ENCODE measurements around the gene GAREM1. TPM values are rescaled to one million over a fixed set of nuclear protein-coding genes. Genes with fewer than 3 reads are reported as not detected.
A peak's percentile ranks its signal among the peaks of the same experiment; 100 is the strongest.

Gene GAREM1
- total RNA-seq, 1 experiment from 2014 or later, result 1.8 TPM

DNA sequence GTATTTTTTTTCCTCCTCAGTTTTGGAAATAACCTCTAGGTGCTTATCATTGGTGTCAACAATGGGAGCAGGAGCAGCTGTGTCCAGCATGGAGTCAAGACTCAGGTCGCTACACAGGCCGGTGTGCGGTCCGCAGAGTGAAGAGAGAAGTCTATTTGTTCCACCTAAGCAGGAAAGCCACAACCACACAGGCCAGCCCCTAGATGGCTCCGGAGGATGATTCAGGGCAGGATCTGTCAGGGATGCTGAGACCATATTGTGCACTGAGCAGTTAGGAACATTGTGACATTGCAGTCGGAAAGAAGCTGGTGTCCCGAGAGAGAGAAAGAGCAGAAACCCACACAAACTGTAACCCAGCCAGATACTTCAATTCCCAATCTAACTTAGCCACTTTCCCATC is 136.9 kb downstream of the GAREM1 start:
- Histone ChIP-seq H3K27ac (ENCODE audit: low read length) (no peak overlapping the region), H3K4me2 (ENCODE audit: low read length) (peak overlapping the region; percentile 39; the same call in 1 of the 2 replicates), H3K9me3 (ENCODE audit: low read length) (no peaks in the 10 kb centered on the region), H2AFZ (ENCODE audit: low read length) (no peak overlapping the region), H3K79me2 (ENCODE audit: low read length) (no peaks in the 10 kb centered on the region), H3K9ac (ENCODE audit: low read length) (no peak overlapping the region), H3K27me3 (ENCODE audit: low read length) (no peaks in the 10 kb centered on the region), H4K20me1 (ENCODE audit: low read length) (no peaks in the 10 kb centered on the region), H3K4me3 (ENCODE audit: low read length) (no peak overlapping the region), H3K36me3 (ENCODE audit: low read depth, low read length) (no peaks in the 10 kb centered on the region), H3K9me2 (replicated peaks; ENCODE audit: low read length) (no peaks in the 10 kb centered on the region), H3K4me1 (ENCODE audit: insufficient read depth, low read length) (peaks cover 6% of the 10 kb centered on the region; the same call in 1 of the 2 replicates), H3F3A (ENCODE audit: low read length, unreplicated experiment) (no peaks in the 10 kb centered on the region)
- ChIA-PET CTCF (interaction anchor here (1.1 to 1.2 kb wide), 2 partner anchors 49 to 137 kb away, joined by 5 to 12 read pairs; partner anchors contain the start of gene GAREM1), POLR2A (ENCODE audit: unreplicated experiment) (no interaction called here)
- ATAC-seq, result peak; percentile 80
- intact Hi-C loops (cut with micrococcal nuclease), result loop anchor here (2.0 to 5.0 kb wide), 2 partner anchors 39 to 214 kb away; no protein-coding TSS in a partner anchor
- no peak for TF ChIP-seq EZH2phosphoT487 (IDR thresholded peaks at IDR 0.05; ENCODE audit: borderline replicate concordance, low read length)
- TF ChIP-seq CTCF (conservative IDR thresholded peaks at IDR 0.05; ENCODE audit: low read depth, low read length), result peak; percentile 32; the same call in 1 of the 2 replicates
- no TSS peak for BruUV-seq (replicated peaks)
- peak; percentile 19 for DNase-seq

DNA sequence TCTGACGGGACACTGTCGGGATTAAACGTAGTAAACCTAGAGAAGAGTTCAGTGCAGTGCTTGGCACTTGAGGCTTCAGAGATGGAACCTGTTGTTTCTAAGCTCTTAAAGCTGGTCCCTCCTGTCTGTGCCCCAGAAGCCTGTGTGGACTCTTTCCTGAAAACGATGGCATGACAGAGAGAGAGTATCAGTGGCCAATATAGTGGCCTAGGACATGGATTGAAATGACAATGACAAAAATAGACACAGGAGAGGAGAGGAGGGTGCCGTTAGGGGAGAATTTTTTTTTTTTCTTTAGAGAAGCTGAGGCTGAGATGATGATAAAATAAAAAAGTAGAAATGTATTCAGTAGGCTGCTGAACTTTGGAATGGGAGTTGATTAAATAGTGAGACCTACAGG is 138.0 kb downstream of the GAREM1 start:
- ATAC-seq (no peak), DNase-seq (no peak)
- Histone ChIP-seq H3K27me3 (ENCODE audit: low read length) (no peaks in the 10 kb centered on the region), H3K79me2 (ENCODE audit: low read length) (no peaks in the 10 kb centered on the region), H3K27ac (ENCODE audit: low read length) (no peak overlapping the region), H3K4me1 (ENCODE audit: insufficient read depth, low read length) (peaks cover 6% of the 10 kb centered on the region; the same call in 1 of the 2 replicates), H3K4me2 (ENCODE audit: low read length) (no peak overlapping the region), H3K9me3 (ENCODE audit: low read length) (no peaks in the 10 kb centered on the region), H3K9me2 (replicated peaks; ENCODE audit: low read length) (no peaks in the 10 kb centered on the region), H3K36me3 (ENCODE audit: low read depth, low read length) (no peaks in the 10 kb centered on the region), H3K4me3 (ENCODE audit: low read length) (no peak overlapping the region), H4K20me1 (ENCODE audit: low read length) (no peaks in the 10 kb centered on the region), H3K9ac (ENCODE audit: low read length) (no peak overlapping the region), H2AFZ (ENCODE audit: low read length) (no peak overlapping the region), H3F3A (ENCODE audit: low read length, unreplicated experiment) (no peaks in the 10 kb centered on the region)
- ChIA-PET CTCF (no interaction called here), POLR2A (ENCODE audit: unreplicated experiment) (no interaction called here)
- TF ChIP-seq EZH2phosphoT487 (IDR thresholded peaks at IDR 0.05; ENCODE audit: borderline replicate concordance, low read length), result no peak
- no peak for TF ChIP-seq EZH2 (IDR thresholded peaks at IDR 0.05; ENCODE audit: low read length, unreplicated experiment)
- no peak for TF ChIP-seq CTCF (conservative IDR thresholded peaks at IDR 0.05; ENCODE audit: low read depth, low read length)
- intact Hi-C loops (cut with micrococcal nuclease), result loop anchor here (5.0 kb wide), 1 partner anchor 215 kb away; no protein-coding TSS in a partner anchor
- BruUV-seq (replicated peaks), result no TSS peak

GRCh38 chr18:32328974-32329373 is 141.7 kb downstream of the GAREM1 start:
- ChIA-PET CTCF (no interaction called here), POLR2A (ENCODE audit: unreplicated experiment) (no interaction called here)
- DNase-seq (no peak), ATAC-seq (no peak)
- no peaks in the 10 kb centered on the region for H3F3A ChIP-seq (ENCODE audit: low read length, unreplicated experiment)
- H3K27ac ChIP-seq (ENCODE audit: low read length), result no peak overlapping the region
- intact Hi-C loops (cut with micrococcal nuclease), result no loop called here
- H3K4me3 ChIP-seq (ENCODE audit: low read length), result no peak overlapping the region
- no peak overlapping the region for H3K4me2 ChIP-seq (ENCODE audit: low read length)
- no peaks in the 10 kb centered on the region for H3K36me3 ChIP-seq (ENCODE audit: low read depth, low read length)
- H3K9me3 ChIP-seq (ENCODE audit: low read length), result no peaks in the 10 kb centered on the region
- no peaks in the 10 kb centered on the region for H4K20me1 ChIP-seq (ENCODE audit: low read length)
- H3K4me1 ChIP-seq (ENCODE audit: insufficient read depth, low read length), result peaks cover 1% of the 10 kb centered on the region; the same call in 1 of the 2 replicates
- TF ChIP-seq CTCF (conservative IDR thresholded peaks at IDR 0.05; ENCODE audit: low read depth, low read length) (no peak), EZH2 (IDR thresholded peaks at IDR 0.05; ENCODE audit: low read length, unreplicated experiment) (no peak), EZH2phosphoT487 (IDR thresholded peaks at IDR 0.05; ENCODE audit: borderline replicate concordance, low read length) (no peak)
- no peaks in the 10 kb centered on the region for H3K9me2 ChIP-seq (replicated peaks; ENCODE audit: low read length)
- no peaks in the 10 kb centered on the region for H3K27me3 ChIP-seq (ENCODE audit: low read length)
- no TSS peak for BruUV-seq (replicated peaks)
- H2AFZ ChIP-seq (ENCODE audit: low read length), result no peak overlapping the region
- H3K79me2 ChIP-seq (ENCODE audit: low read length), result no peaks in the 10 kb centered on the region
- no peak overlapping the region for H3K9ac ChIP-seq (ENCODE audit: low read length)
